HL-60/S4 (cell line): ENCODE results near the gene CD40LG.

ENCODE experiments used
- in situ Hi-C: fragments of 300-500 bp; cut with MboI; formaldehyde crosslinking; loops from 2 replicates; pipeline ENCODE4 v1.14.3; 2022; ENCODE audit warnings: low sequenced_read_pairs

The CD40LG gene

GRCh38 chrX:136692271-136692670 is 44.3 kb downstream of the CD40LG start:
- in situ Hi-C loops: no loop called here

GRCh38 chrX:136694431-136695087 is 46.6 kb downstream of the CD40LG start:
- in situ Hi-C loops: no loop called here

- in situ Hi-C loops: no loop called here
Observed at GRCh38 chrX:136697156-136697555, 49.2 kb downstream of the CD40LG start.

GRCh38 chrX:136708348-136708747 is 60.4 kb downstream of the CD40LG start:
- in situ Hi-C loops: no loop called here
